GM18870 (cell line): Measurements from ENCODE around the gene ARID3A.

Experiments used
- ATAC-seq: cut with Tn5 transposase; IDR thresholded peaks from one replicate; pipeline ENCODE4 v1.9.1; 2021; ENCODE audit warnings: moderate library complexity; ENCODE audit not compliant: unreplicated experiment

Gene ARID3A

GRCh38 chr19:1000591-1001537 lies 75.0 kb downstream of the ARID3A start:
- no peak for ATAC-seq

- ATAC-seq: no peak
These were observed 75.8 kb downstream of the ARID3A start for GRCh38 chr19:1001538-1002166.

DNA sequence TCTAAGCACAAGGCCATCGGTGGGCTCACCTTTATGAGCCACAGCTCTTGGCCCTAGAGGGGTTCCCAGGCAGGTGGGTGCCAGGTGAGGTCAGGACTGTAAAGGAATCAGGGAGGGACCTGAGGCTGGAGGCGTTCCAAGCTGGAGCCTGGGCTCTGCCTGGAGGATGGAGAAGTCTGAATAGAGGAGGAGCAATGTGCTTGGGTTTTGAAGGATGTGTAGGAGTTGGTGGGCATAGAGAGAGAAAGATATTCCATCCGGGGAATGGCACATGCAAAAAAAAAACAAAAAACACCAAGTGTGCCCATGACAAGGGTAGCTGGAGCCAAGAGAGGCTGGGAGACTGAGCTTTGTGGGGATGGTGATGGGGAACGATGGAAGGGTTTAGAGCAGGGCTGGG lies 76.8 kb downstream of the ARID3A start:
- ATAC-seq: no peak

GRCh38 chr19:1003283-1003682 lies 77.4 kb downstream of the ARID3A start:
- no peak for ATAC-seq

GRCh38 chr19:1004204-1004802 lies 78.5 kb downstream of the ARID3A start:
- ATAC-seq: no peak

DNA sequence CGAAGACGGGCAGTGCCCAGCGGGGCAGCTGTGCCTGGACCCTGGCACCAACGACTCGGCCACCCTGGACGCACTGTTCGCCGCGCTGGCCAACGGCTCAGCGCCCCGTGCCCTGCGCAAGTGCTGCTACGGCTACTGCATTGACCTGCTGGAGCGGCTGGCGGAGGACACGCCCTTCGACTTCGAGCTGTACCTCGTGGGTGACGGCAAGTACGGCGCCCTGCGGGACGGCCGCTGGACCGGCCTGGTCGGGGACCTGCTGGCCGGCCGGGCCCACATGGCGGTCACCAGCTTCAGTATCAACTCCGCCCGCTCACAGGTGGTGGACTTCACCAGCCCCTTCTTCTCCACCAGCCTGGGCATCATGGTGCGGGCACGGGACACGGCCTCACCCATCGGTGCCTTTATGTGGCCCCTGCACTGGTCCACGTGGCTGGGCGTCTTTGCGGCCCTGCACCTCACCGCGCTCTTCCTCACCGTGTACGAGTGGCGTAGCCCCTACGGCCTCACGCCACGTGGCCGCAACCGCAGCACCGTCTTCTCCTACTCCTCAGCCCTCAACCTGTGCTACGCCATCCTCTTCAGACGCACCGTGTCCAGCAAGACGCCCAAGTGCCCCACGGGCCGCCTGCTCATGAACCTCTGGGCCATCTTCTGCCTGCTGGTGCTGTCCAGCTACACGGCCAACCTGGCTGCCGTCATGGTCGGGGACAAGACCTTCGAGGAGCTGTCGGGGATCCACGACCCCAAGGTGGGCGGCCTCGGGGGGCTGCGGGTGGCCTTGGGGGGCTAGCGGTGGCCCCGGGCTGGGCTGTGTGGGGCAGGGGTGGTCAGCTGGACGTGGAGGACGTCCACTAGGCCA lies 79.2 kb downstream of the ARID3A start:
- ATAC-seq: no peak

DNA sequence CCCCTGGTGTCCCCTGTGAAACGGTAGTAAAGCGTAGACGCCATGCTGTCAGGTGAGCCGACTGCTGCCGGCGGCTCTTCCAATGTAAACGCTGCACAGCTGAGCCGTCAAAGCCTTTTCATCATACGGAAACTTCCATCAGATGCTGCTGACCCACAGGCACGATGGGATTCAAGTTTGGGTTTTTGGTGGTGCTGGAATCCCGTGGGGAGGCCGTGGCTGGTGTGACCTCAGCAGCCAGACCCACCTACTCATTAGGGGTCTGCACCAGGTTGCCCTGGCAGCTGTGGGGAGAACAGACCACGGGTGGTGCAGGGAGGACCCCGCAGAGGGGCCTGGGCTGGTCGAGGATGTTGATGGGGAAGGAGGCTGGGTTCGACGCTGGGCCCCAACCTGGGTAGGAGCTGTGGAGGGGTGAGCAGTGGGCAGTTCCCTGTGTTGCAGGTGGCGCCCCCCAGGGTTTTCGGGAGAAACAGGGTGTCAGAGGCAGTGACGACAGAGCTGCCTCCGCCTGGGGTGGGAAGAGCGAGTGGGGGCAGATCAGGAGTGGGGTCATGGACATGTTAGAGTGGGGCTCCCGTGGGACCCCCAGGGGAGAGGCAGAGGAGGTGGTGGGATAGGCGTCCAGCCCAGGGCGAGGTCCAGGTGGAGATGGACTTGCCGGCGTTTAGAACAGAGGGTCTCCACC lies 81.0 kb downstream of the ARID3A start:
- ATAC-seq: no peak

DNA sequence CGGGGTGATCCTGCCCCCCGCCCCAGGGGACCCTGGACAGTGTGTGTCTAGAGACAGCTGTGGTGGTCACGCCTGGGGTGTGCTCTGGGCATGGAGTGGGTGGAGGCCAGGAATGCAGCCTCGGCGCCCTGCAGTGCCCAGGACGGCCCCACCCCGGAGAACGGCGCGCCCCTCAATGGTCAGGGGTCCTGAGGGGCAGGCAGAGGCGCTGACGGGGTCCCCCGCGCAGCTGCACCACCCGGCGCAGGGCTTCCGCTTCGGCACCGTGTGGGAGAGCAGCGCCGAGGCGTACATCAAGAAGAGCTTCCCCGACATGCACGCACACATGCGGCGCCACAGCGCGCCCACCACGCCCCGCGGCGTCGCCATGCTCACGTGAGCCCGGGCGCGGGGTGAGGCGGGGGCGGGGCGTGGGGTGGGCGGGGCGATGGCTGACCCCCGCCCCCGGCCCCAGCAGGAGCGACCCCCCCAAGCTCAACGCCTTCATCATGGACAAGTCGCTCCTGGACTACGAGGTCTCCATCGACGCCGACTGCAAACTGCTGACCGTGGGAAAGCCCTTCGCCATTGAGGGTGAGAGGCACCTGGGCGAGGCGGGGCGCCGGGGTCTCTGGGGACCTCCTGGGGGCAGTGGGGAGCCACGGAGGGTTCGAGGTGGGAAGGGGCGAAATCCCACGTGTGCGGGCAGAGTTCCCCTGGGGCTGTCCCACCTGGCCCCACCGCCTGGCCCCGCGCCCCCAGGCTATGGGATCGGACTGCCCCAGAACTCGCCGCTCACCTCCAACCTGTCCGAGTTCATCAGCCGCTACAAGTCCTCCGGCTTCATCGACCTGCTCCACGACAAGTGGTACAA lies 81.8 kb downstream of the ARID3A start:
- ATAC-seq: no peak

DNA sequence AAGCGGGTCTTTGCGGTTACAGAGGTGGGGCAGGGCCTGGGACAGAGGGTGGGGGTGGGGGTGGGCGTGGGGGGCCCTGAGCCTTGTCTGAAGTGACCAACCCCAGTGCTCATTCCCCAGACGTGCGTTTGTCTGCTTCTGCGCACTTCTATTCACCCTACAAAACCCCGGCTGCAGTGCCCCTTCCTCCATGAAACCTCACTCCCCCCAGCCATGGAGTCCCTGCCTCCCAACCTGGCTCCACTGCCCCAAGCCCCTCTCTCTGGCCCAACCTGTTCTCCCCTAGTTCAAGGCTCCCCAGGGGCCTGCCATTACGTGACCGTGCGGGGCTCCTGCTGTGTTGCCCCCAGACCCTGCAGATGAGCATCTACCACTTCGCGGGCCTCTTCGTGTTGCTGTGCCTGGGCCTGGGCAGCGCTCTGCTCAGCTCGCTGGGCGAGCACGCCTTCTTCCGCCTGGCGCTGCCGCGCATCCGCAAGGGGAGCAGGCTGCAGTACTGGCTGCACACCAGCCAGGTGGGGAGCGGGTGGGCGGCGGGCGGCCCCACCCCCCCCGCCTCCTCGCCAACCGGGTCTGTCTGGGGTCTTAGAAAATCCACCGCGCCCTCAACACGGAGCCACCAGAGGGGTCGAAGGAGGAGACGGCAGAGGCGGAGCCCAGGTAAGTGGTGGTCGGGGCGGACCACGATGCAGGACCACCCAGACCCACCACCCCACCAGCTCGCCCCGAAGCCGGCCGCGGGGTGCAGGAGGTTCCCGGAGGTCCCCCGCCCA lies 82.6 kb downstream of the ARID3A start:
- ATAC-seq: no peak

DNA sequence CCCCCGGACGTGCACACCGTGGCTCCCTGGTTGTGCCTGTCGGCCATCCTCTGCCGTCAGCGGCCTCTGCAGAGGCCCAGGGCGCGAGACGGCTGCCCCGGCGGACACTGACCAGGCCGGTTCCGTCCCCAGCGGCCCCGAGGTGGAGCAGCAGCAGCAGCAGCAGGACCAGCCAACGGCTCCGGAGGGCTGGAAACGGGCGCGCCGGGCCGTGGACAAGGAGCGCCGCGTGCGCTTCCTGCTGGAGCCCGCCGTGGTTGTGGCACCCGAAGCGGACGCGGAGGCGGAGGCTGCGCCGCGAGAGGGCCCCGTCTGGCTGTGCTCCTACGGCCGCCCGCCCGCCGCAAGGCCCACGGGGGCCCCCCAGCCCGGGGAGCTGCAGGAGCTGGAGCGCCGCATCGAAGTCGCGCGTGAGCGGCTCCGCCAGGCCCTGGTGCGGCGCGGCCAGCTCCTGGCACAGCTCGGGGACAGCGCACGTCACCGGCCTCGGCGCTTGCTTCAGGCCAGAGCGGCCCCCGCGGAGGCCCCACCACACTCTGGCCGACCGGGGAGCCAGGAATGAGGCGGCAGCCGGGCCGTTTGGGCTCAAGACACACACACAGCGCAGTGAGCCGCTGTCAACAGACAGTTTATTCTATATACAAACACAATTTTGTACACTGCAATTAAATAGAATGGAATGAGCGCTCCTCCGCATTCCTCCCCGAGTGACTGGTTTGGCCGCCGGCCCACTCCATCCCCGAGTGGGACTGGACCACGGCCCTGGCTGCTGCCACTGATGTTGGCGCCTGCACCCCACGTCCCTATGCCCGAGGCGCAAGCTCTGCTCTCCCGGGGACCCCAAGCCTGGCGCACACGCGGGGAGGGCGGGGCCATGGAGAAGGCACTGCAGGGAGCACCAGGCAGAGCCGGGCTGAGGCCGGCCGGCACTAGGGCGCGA lies 83.5 kb downstream of the ARID3A start:
- ATAC-seq: no peak

GRCh38 chr19:1009981-1010538 lies 84.2 kb downstream of the ARID3A start:
- no peak for ATAC-seq

DNA sequence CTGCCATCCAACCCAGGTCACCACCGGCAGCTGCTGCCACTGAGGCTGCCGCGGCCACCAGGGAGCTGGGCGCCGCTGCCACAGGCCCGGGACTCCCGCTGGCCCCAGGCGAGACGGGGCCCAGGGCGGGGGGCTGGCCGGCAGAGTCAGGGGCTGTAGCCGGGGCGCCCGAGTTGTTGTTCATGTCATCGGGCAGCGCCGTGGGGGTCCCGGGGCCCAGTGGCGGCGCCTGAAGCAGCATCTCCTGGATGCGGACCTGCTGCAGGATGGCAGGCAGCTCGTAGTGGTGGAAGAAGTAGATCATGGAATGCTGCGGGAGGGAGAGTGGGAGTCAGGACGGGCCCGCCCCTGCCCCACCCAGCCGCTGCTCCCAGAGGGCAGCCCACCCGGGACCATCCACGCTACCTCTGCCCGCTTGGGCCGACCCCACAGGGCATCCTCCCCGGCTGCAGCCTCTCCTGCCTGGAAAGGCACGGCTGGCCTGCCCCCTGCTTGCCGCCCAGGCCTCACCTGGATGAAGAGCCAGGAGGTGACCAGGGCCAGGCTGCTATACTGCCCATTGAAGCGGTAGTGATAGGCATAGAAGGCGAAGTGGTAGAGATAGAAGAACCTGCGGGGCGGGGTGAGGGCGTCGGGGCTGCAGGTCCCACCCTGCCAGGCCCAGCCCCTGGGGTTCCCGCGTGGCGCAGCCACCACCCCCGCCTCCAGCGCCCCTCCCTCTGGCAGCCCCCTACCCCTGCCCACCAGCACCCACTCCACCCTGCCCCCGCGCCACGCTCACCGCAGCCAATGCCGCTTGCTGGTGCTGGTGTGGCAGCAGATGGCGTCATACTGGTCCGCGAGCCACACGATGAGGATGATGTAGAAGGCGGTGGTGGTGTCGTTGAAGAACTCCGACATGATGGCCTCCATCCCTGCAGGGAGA lies 85.0 kb downstream of the ARID3A start:
- ATAC-seq: no peak

DNA sequence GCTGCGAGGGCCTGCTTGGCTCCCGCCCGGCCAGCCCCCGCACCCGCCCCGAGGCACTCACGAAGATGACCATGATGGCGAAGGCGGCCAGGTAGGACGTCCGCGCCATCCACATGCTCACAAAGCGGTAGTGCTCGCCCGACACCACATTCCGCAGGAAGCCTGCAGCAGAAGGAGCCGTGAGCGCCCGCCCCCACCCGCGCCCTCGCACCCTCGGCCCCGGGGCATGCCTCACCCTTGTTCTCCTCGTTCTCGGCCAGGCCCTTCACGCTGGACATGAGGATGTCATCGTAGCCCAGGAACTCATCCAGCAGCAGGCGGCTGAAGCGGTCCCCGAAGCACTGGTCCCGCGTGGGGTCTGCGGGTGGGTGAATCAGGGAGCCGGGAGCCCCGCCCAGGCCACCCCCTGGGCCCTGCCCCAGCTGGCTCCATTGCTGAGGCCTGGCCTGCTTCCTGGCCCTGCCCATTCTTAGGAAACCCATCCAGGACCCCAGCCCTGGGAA lies 86.0 kb downstream of the ARID3A start:
- ATAC-seq: no peak

DNA sequence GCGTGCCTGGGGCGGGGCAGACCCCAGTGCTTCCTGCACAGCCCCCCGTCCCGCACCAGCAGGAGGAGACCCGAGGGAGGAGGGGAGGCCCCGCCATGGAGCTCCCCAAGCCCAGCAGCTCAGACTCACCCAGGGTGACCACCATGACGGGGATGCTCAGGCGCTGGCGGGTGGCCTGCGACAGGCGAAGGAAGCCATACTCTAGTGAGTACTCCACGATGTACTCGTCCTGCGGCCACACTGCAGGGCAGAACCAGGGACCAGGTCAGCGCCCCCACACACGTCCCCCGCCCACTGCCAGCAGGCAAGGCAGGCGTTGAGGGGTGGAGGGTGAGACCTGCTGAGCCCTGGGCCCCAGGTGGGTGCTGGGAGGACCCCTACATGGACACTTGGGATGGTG lies 86.5 kb downstream of the ARID3A start:
- ATAC-seq: no peak

GRCh38 chr19:1013218-1013617 lies 87.4 kb downstream of the ARID3A start:
- ATAC-seq: no peak
